Measurements from ENCODE around the gene PRELID1.
"Not testable (repeated sequence)": the region's sequence is repeated elsewhere in the genome, so short reads cannot be mapped to it uniquely, and the experiment has no call there.

Gene PRELID1

GRCh38 chr5:177300236-177300880 lies 3.2 kb upstream of the PRELID1 start:
- no peak for DNase-seq (ENCODE audit: low spot score)

- DNase-seq (ENCODE audit: low spot score): no peak
These were observed 2.6 kb upstream of the PRELID1 start for GRCh38 chr5:177300951-177301350.

GRCh38 chr5:177301503-177302165 lies 2.0 kb upstream of the PRELID1 start:
- peak; percentile 76 for DNase-seq (ENCODE audit: low spot score)

GRCh38 chr5:177302354-177303110 lies 1.1 kb upstream of the PRELID1 start:
- DNase-seq (ENCODE audit: low spot score): peak; percentile 69

- DNase-seq (ENCODE audit: low spot score): no peak
These were observed 359 bp downstream of the PRELID1 start for GRCh38 chr5:177303925-177304391.

GRCh38 chr5:177304392-177305119 lies 957 bp downstream of the PRELID1 start:
- DNase-seq (ENCODE audit: low spot score): no peak

- DNase-seq (ENCODE audit: low spot score): not testable (repeated sequence)
These were observed 2.6 kb downstream of the PRELID1 start for GRCh38 chr5:177306103-177306640.

GRCh38 chr5:177306674-177307543 lies 3.3 kb downstream of the PRELID1 start:
- DNase-seq (ENCODE audit: low spot score): no peak

- DNase-seq (ENCODE audit: low spot score): no peak
These were observed 4.2 kb downstream of the PRELID1 start for GRCh38 chr5:177307544-177308363.

- no peak for DNase-seq (ENCODE audit: low spot score)
These were observed 5.1 kb downstream of the PRELID1 start for GRCh38 chr5:177308740-177309139.

- peak; percentile 85 for DNase-seq (ENCODE audit: low spot score)
These were observed 6.0 kb downstream of the PRELID1 start for GRCh38 chr5:177309351-177310191.

GRCh38 chr5:177310332-177310731 lies 6.7 kb downstream of the PRELID1 start:
- DNase-seq (ENCODE audit: low spot score): no peak

GRCh38 chr5:177310757-177311391 lies 7.3 kb downstream of the PRELID1 start:
- no peak for DNase-seq (ENCODE audit: low spot score)

- DNase-seq (ENCODE audit: low spot score): no peak
These were observed 7.8 kb downstream of the PRELID1 start for GRCh38 chr5:177311392-177311722.

- peak; percentile 96 for DNase-seq (ENCODE audit: low spot score)
These were observed 8.4 kb downstream of the PRELID1 start, which contains the start of gene MXD3 for GRCh38 chr5:177311723-177312648. Gene MXD3 (minus strand): TSS chr5:177311898. CDS start chr5:177311830, 68 bp downstream.

- DNase-seq (ENCODE audit: low spot score): no peak
These were observed 9.1 kb downstream of the PRELID1 start for GRCh38 chr5:177312649-177313181.

- no peak for DNase-seq (ENCODE audit: low spot score)
These were observed 10.1 kb downstream of the PRELID1 start for GRCh38 chr5:177313561-177314259.

Data from cerebellar cortex (tissue), 1 donor.